Diencephalon (tissue), 1 donor: ENCODE measurements around the gene MRPL34. TPM values are rescaled to one million over a fixed set of nuclear protein-coding genes. Genes with fewer than 3 reads are reported as not detected.

Source experiments
- total RNA-seq: library from RNA; depleted of rRNA; stranded (reverse); fragments of >200 nt; gene quantifications from one replicate; pipeline ENCODE4 v1.2.3, GENCODE V29; 2014

MRPL34 gene
- 16.8 TPM for total RNA-seq

DNA sequence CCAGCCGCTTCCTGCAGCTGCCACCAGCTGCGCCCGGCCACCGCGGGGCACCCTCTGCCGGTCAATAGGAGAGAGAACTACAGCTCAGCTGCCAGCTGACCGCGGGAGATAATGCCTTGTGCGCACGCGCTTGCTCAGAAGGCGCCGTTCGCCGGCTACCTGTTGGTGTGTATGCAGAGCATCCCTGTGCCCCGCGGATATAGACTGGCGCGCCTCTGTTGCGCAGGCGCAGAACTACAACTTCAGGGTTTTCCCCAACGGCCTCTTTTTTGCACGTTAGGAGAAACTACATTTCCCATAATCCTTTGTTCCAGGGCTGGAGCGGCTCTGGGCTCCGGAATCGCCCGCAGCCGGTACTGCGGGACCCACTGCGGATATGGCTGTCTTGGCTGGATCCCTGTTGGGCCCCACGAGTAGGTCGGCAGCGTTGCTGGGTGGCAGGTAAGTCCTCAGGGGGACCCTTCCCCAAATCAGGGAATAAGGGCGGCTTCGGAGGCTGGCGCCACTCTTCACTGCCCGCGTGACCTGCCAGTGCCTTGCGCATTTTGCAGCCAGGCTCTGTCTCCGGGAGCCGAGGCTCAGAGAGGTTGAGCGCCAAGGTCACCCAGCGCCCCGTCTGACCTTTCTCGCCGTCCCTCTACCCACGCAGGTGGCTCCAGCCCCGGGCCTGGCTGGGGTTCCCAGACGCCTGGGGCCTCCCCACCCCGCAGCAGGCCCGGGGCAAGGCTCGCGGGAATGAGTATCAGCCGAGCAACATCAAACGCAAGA is at the start of gene MRPL34:
Gene MRPL34, plus strand, starts transcription at position 356 of the 768 bp plus-strand sequence. Its CDS starts 21 bp downstream, at position 377.

DNA sequence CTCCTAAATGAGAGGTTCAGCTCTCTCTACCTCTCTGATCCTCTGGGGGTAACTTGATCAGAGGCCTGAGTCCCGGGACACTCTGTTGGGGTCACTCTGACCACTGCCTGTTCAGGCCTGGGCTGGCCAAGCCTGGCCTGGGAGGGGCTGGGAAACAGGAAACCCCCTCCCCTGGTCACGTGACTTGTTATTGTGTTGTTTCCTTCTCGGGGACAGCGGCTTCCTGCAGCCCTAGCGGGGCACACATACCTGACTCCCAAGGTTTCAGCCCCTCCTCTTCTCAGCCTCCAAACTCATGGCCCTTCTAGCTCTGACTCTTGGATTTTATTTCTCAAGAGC is 41.1 kb upstream of the MRPL34 start, which contains the start of gene USHBP1:
Gene USHBP1, minus strand, starts transcription at position 105 of the 339 bp plus-strand sequence. CDS start 446 bp downstream, outside the sequence.

GRCh38 chr19:17266975-17267788 is 38.5 kb upstream of the MRPL34 start, which contains the start of gene BABAM1:
TSS of gene BABAM1 (plus strand) at chr19:17267443. CDS start at chr19:17268807, 1,364 bp downstream.

DNA sequence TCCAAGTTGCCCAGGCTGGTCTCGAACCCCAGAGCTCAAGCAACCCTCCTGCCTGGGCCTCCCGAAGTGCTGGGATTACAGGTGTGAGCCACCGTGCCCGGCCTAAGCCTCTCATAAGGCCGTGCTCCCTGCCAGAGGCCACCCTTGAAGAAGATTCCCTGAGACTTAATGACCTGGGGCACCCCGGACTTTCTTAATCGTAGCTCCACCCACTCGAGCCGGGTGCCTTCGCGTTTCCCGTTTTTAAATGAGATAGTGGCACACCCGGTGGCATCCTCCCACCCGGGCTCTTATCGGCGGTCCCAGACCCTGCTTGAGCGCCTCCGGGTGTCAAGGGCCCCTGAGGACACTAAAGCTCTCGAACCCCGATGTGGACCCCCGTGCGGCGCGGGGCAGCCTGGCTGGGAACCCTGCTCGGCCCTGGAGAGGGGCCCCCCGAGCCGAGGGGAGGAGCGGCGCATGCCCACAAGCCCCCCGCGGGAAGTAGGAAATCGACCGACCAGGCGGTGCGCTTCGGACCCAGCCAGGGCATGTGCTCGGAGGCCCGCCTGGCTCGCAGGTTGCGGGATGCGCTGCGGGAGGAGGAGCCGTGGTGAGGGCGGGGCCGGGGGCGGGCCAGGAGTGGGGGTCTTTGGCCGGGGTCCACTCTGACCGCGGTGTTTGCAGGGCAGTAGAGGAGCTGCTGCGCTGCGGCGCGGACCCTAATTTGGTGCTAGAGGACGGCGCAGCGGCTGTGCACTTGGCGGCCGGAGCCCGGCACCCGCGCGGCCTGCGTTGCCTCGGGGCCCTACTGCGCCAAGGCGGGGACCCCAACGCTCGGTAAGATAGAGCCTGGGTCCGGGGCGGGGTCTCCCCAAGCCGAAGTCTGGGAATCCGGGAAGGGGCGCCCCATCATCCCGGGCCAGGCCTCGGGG is 24.0 kb upstream of the MRPL34 start, which contains the start of gene ANKLE1:
Gene ANKLE1, plus strand, starts transcription at position 511 of the 914 bp plus-strand sequence. Its CDS starts 20 bp downstream, at position 531.

GRCh38 chr19:17303167-17303939 is 2.3 kb upstream of the MRPL34 start, which contains the start of gene ABHD8:
TSS of gene ABHD8 (minus strand) at chr19:17303425. CDS start at chr19:17301616, 1,809 bp downstream.

GRCh38 chr19:17309198-17309964 is 3.7 kb downstream of the MRPL34 start, which contains the start of gene DDA1:
TSS of gene DDA1 (plus strand) at chr19:17309563. CDS start at chr19:17309655, 92 bp downstream.

DNA sequence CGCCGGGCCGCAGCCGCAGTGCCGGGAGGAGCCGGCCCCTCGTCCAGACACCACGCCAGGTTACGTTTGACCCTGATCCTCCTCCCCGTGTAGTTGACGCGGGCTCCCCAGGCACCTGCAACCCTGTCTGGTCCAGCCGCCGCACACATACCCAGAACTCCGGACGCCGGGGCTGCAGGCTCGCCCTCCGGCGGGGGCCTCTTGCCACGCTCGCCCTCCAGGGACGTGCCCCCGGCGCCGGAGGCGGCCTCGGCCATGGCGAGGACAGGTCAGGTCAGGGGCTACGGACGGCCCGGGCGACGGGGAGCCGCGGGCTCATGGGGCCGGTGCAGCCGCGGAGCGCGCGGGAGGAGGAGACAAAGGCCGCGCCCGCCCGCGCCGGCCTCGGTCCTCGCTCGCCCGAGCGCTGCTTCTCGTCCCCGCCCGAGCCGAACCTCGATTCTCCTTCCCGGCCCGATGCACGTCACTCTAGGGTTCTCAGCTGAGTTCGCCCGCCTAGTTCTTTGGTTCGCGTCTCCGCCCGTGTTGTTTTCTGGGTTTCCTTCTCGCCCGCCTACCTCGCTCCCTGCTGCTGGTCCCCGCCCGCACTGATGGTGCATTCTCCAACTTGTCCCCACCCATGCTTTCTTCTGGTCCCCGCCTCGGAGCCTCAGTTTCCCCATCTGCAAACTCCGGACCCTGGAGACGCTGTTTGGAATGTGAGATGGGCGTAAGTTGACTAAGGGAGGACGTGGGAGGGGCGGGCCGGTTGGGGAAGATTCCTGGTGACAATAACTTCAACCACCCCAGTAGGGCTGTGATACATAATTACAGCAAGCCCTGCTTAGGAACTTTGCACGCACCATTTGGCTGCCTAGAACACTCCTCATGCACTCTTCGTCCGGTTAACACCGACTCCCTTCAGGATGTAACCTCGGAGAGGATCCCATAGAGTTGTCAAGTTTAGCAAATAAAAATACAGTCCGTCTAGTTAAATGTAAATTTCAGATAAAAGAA is 29.0 kb downstream of the MRPL34 start, which contains the start of gene ANO8:
Gene ANO8, minus strand, starts transcription at position 442 of the 996 bp plus-strand sequence. Its CDS starts 185 bp downstream, at position 257.

DNA sequence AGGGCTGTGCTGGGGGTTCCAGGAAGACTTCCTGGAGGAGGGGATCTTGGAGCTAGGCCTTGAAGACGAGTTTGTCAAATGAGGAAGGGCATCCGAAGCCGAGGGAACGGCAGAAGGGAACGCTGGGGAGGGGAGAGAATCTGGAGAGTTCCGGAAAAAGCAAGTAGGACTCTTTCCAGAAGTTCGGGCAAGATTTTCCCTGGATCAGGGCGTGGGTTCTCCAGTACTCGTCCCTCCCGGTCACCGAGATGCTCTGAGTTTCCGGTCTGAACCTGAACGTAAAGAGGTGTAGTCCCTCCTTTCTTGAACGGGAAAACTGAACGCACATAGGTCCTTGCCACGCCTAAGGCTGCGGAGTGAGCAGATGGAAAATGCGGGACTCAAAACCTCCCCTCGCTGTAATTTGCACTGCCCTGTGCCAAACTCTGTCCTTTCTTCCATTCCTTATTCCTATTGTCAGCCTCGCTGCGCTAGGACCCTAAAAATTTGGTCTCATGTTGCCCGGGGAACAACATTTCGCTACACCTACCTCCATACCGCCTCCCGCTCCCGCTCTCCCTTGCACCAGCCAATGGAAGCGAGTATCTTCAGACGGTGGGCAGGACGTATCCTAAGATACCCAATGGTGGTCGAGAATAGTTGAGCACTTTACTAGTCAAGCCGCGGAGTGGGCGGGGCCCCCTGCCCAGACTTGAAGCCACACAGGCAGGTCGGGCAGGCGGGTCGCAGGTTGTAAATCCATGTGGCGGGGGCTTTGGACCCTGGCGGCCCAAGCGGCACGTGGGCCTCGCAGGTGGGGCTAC is 31.4 kb downstream of the MRPL34 start, which contains the start of gene GTPBP3:
Gene GTPBP3, plus strand, starts transcription at position 682 of the 803 bp plus-strand sequence. Its CDS starts 59 bp downstream, at position 741.

Other genes with a start within 250 kb of the MRPL34 start
- gene HAUS8, start 230.4 kb upstream of the MRPL34 start, total RNA-seq: 3.2 TPM
- gene MYO9B, start 230.1 kb upstream of the MRPL34 start, total RNA-seq: 22.1 TPM
- gene USE1, start 90.5 kb upstream of the MRPL34 start, total RNA-seq: 19.1 TPM
- gene OCEL1, start 79.6 kb upstream of the MRPL34 start, total RNA-seq: 5.1 TPM
- 13.6 TPM for gene NR2F6, start 60.0 kb upstream of the MRPL34 start, total RNA-seq
- 1.8 TPM for gene USHBP1, start 41.1 kb upstream of the MRPL34 start, total RNA-seq
- gene BABAM1, start 38.4 kb upstream of the MRPL34 start, total RNA-seq: 65.3 TPM
- gene ANKLE1, start 24.0 kb upstream of the MRPL34 start, total RNA-seq: 0.92 TPM
- gene ABHD8, start 2.4 kb upstream of the MRPL34 start, total RNA-seq: 23.8 TPM
- 10.8 TPM for gene DDA1, start 3.7 kb downstream of the MRPL34 start, total RNA-seq
- gene ANO8, start 29.0 kb downstream of the MRPL34 start, total RNA-seq: 24.9 TPM
- gene GTPBP3, start 31.7 kb downstream of the MRPL34 start, total RNA-seq: 15.0 TPM
- 1.2 TPM for gene PLVAP, start 71.5 kb downstream of the MRPL34 start, total RNA-seq
- not detected for gene CCDC194, start 88.3 kb downstream of the MRPL34 start, total RNA-seq
- gene BST2, start 99.8 kb downstream of the MRPL34 start, total RNA-seq: 3.2 TPM
- 20.8 TPM for gene MVB12A, start 114.2 kb downstream of the MRPL34 start, total RNA-seq
- 1.8 TPM for gene TMEM221, start 142.8 kb downstream of the MRPL34 start, total RNA-seq
- not detected for gene NXNL1, start 155.1 kb downstream of the MRPL34 start, total RNA-seq
- gene SLC27A1, start 164.7 kb downstream of the MRPL34 start, total RNA-seq: 13.6 TPM
- 33.7 TPM for gene PGLS, start 205.8 kb downstream of the MRPL34 start, total RNA-seq
- gene COLGALT1, start 249.8 kb downstream of the MRPL34 start, total RNA-seq: 22.8 TPM